Esophagus squamous epithelium (tissue), 5 donors: ENCODE results near the gene ANO3. TPM values are rescaled to one million over a fixed set of nuclear protein-coding genes. Genes with fewer than 3 reads are reported as not detected.

ENCODE experiments used
- DNase-seq: peaks from one replicate; lab custom pipeline; 2025; lab: John Stamatoyannopoulos, UW
- H3K27ac ChIP-seq, 4 donors: fragments of 200-600 bp; sonication (generic); one replicate each; pipeline ENCODE4 v1.5.1; 2016 to 2019; ENCODE audit warnings: mild to moderate bottlenecking in 1 of 4
- H3K27me3 ChIP-seq, 4 donors: fragments of 200-600 bp; sonication (generic); 1 replicate in 3 of 4; 2 replicates in 1 of 4; pipeline versions ENCODE4 v1.5.1 to v1.6.0; 2017 to 2021; ENCODE audit warnings: antibody characterized with exemption in 1 of 4
- H3K36me3 ChIP-seq, 3 donors: fragments of 200-600 bp; sonication (generic); one replicate each; pipeline ENCODE4 v1.5.1; 2016 to 2019
- H3K4me1 ChIP-seq, 3 donors: fragments of 200-600 bp; sonication (generic); one replicate each; pipeline ENCODE4 v1.5.1; 2017 to 2019
- H3K4me3 ChIP-seq, 4 donors: fragments of 200-600 bp; sonication (generic); 1 replicate in 3 of 4; 2 replicates in 1 of 4; pipeline ENCODE4 v1.5.1; 2016 to 2019; ENCODE audit warnings: mild to moderate bottlenecking in 2 of 4, moderate library complexity in 1 of 4
- H3K9me3 ChIP-seq, 3 donors: fragments of 200-600 bp; sonication (generic); one replicate each; pipeline ENCODE4 v1.5.1; 2016 to 2019
- CTCF ChIP-seq, 6 experiments: fragments of 450-650 bp in 4 of 6; fragments of 200-600 bp in 2 of 6; sonication (generic) in 2 of 6; IDR thresholded peaks; one replicate each; pipeline ENCODE4 v1.5.1; 2016 to 2019; ENCODE audit warnings: antibody characterized with exemption in 6 of 6, mild to moderate bottlenecking in 4 of 6, moderate library complexity in 4 of 6
- POLR2A ChIP-seq, 4 donors: fragments of 450-650 bp; IDR thresholded peaks; one replicate each; pipeline ENCODE4 v1.6.1; 2017; ENCODE audit warnings: antibody characterized with exemption in 4 of 4, mild to moderate bottlenecking in 4 of 4, moderate library complexity in 3 of 4
- WGBS, 2 donors: methylation state at CpG; one replicate each; pipeline ENCODE4 v1.1.5; 2018; 5-methylcytosine and 5-hydroxymethylcytosine counted together
- intact Hi-C: fragments of 100-400 bp; cut with DNase I; formaldehyde crosslinking; loops from one replicate; pipeline ENCODE4 v1.15.0; 2022
- total RNA-seq, 4 donors: library from RNA; depleted of rRNA; stranded (reverse); fragments of >200 nt; gene quantifications; one replicate each; pipeline ENCODE4 v1.1.0, GENCODE V29; 2016
- donor health status: DM: yes; HTN: yes; CAD: no.

Gene ANO3
- total RNA-seq, 4 donors from 2014 or later: not detected

GRCh38 chr11:26330262-26330661 lies 1.7 kb upstream of the ANO3 start:
- Histone ChIP-seq H3K4me3 (no peak overlapping the region), H3K9me3 (no peaks in the 10 kb centered on the region), H3K27ac (no peak overlapping the region), H3K36me3 (no peaks in the 10 kb centered on the region), H3K27me3 (peaks cover 0 to 91% (median 4%) of the 10 kb centered on the region in 4 donors), H3K4me1 (peaks cover 0 to 20% (median 7%) of the 10 kb centered on the region in 3 donors)
- no peak for DNase-seq
- intact Hi-C loops: no loop called here
- WGBS, 2 donors: 77 to 88% methylated on average over 4 of the region's 4 CpGs
- TF ChIP-seq CTCF (IDR thresholded peaks at IDR 0.05) (no peak), POLR2A (IDR thresholded peaks at IDR 0.05) (no peak)

- WGBS, 2 donors: 35 to 47% methylated on average over 5 of the region's 5 CpGs
- TF ChIP-seq POLR2A (IDR thresholded peaks at IDR 0.05): no peak
- peaks cover 0 to 9% (median 7%) of the 10 kb centered on the region in 3 donors for H3K4me1 ChIP-seq
- H3K27ac ChIP-seq: no peak overlapping the region
- no peaks in the 10 kb centered on the region for H3K9me3 ChIP-seq
- no peaks in the 10 kb centered on the region for H3K36me3 ChIP-seq
- H3K27me3 ChIP-seq: peaks cover 0 to 99% (median 4%) of the 10 kb centered on the region in 4 donors
- H3K4me3 ChIP-seq: no peak overlapping the region
- DNase-seq: no peak
- intact Hi-C loops: no loop called here
Observed at GRCh38 chr11:26332572-26332915, 614 bp downstream of the ANO3 start.

- no peak for TF ChIP-seq POLR2A (IDR thresholded peaks at IDR 0.05)
- TF ChIP-seq CTCF (IDR thresholded peaks at IDR 0.05): no peak
- Histone ChIP-seq H3K9me3 (no peaks in the 10 kb centered on the region), H3K36me3 (no peaks in the 10 kb centered on the region), H3K4me3 (no peak overlapping the region), H3K27me3 (peaks cover 0 to 99% (median 4%) of the 10 kb centered on the region in 4 donors), H3K27ac (no peak overlapping the region), H3K4me1 (peaks cover 0 to 9% (median 7%) of the 10 kb centered on the region in 3 donors)
- no peak for DNase-seq
- intact Hi-C loops: no loop called here
- 25 to 42% methylated on average over 3 of the region's 3 CpGs for WGBS, 2 donors
Observed at GRCh38 chr11:26333906-26334305, 2.0 kb downstream of the ANO3 start.

- H3K4me1 ChIP-seq: peaks cover 0 to 9% (median 7%) of the 10 kb centered on the region in 3 donors
- intact Hi-C loops: no loop called here
- DNase-seq: no peak
Observed at GRCh38 chr11:26335903-26336302, 4.0 kb downstream of the ANO3 start.

GRCh38 chr11:26344647-26345046 lies 12.7 kb downstream of the ANO3 start:
- peaks cover 0 to 43% (median 0%) of the 10 kb centered on the region in 4 donors for H3K27me3 ChIP-seq
- no peaks in the 10 kb centered on the region for H3K4me1 ChIP-seq
- no peak for DNase-seq
- TF ChIP-seq POLR2A (IDR thresholded peaks at IDR 0.05): no peak
- WGBS, 2 donors: 80 to 82% methylated on average over 2 of the region's 2 CpGs
- H3K27ac ChIP-seq: no peak overlapping the region
- no peaks in the 10 kb centered on the region for H3K36me3 ChIP-seq
- H3K4me3 ChIP-seq: no peak overlapping the region
- intact Hi-C loops: no loop called here
- no peaks in the 10 kb centered on the region for H3K9me3 ChIP-seq

More at GRCh38 chr11:26335903-26336302, 4.0 kb downstream of the ANO3 start:
- H3K27ac ChIP-seq: no peak overlapping the region
- H3K27me3 ChIP-seq: peaks cover 0 to 98% (median 4%) of the 10 kb centered on the region in 4 donors
- no peaks in the 10 kb centered on the region for H3K36me3 ChIP-seq
- H3K9me3 ChIP-seq: no peaks in the 10 kb centered on the region
- no peak for TF ChIP-seq POLR2A (IDR thresholded peaks at IDR 0.05)
- no peak for TF ChIP-seq CTCF (IDR thresholded peaks at IDR 0.05)
- no peak overlapping the region for H3K4me3 ChIP-seq

GRCh38 chr11:26348776-26349175 lies 16.8 kb downstream of the ANO3 start:
- no peak overlapping the region for H3K27ac ChIP-seq
- intact Hi-C loops: no loop called here

More at GRCh38 chr11:26348776-26349175, 16.8 kb downstream of the ANO3 start:
- DNase-seq: no peak
- 73 to 75% methylated on average over 5 of the region's 5 CpGs for WGBS, 2 donors
- no peak for TF ChIP-seq CTCF (IDR thresholded peaks at IDR 0.05)
- no peak for TF ChIP-seq POLR2A (IDR thresholded peaks at IDR 0.05)
- H3K36me3 ChIP-seq: no peaks in the 10 kb centered on the region
- no peaks in the 10 kb centered on the region for H3K4me1 ChIP-seq
- H3K4me3 ChIP-seq: no peak overlapping the region
- H3K9me3 ChIP-seq: no peaks in the 10 kb centered on the region
- peaks cover 0 to 16% (median 0%) of the 10 kb centered on the region in 4 donors for H3K27me3 ChIP-seq
